Uterus (tissue), 2 donors: Measurements from ENCODE around the gene MYADML2.

Source experiments
- CTCF ChIP-seq, 4 experiments: fragments of 200-600 bp in 2 of 4; fragments of 450-650 bp in 2 of 4; sonication (generic) in 2 of 4; IDR thresholded peaks; one replicate each; pipeline ENCODE4 v1.5.1; 2016 to 2019; ENCODE audit warnings: antibody characterized with exemption in 4 of 4, mild to moderate bottlenecking in 2 of 4, moderate library complexity in 1 of 4
- POLR2A ChIP-seq, 2 donors: fragments of 450-650 bp; IDR thresholded peaks; one replicate each; pipeline ENCODE4 v1.6.1; 2016; ENCODE audit warnings: antibody characterized with exemption in 2 of 2, mild to moderate bottlenecking in 1 of 2, moderate library complexity in 1 of 2

- TF ChIP-seq POLR2A (IDR thresholded peaks at IDR 0.05) (no peak), CTCF (IDR thresholded peaks at IDR 0.05) (no peak)
These were observed 17.2 kb upstream of the MYADML2 start for GRCh38 chr17:81964081-81964849.
